Ammon's horn (tissue), 1 donor: ENCODE measurements around the gene ORC3.
"Not testable (repeated sequence)": the region's sequence is repeated elsewhere in the genome, so short reads cannot be mapped to it uniquely, and the experiment has no call there.

Experiments used
- DNase-seq: peaks from one replicate; pipeline ENCODE4 v3.0.0-alpha.2; 2016; ENCODE audit warnings: low spot score

The ORC3 gene

DNA sequence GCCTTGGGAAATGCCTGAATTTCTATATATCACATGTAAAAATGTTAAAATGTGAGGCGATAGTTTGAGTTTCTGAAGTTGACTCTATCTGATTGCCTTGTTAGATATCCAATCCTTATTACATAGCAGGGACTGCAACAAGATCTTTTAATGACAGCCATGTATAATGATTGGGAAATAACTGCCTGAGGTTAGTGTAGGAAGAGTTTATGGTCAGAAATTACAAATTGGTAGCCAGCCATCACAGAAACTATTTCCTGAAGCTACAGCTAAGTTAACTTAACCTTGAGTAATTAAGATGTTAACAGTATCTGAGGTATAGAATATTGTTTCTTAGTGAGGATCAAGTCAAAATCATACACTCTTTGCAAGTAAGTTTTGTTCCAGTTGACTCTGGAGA is 71.1 kb downstream of the ORC3 start:
- DNase-seq: no peak

- DNase-seq: no peak
These were observed 71.6 kb downstream of the ORC3 start for GRCh38 chr6:87661503-87661902.

- no peak for DNase-seq
These were observed 73.5 kb downstream of the ORC3 start for GRCh38 chr6:87663434-87663833.

GRCh38 chr6:87664921-87665485 is 75.1 kb downstream of the ORC3 start:
- DNase-seq: no peak

DNA sequence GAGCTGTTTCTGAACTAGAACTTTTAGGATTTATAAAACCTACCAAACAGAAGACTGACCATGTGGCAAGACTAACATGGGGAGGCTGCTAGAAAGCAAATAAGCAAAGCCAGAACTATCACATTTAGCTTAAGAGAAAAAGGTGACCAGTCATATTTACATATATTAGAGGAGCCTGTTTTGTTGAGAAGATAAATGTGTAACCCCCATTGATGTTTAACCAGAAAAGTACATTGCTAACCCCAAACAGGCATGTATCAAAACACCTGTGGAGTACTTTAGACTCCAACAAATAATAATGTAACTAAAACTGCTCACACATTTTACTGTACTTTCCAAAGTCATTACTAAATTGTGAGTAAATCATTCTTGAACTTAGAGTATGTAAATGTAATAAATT is 77.1 kb downstream of the ORC3 start:
- DNase-seq: no peak

GRCh38 chr6:87668013-87668412 is 78.1 kb downstream of the ORC3 start:
- DNase-seq: no peak

GRCh38 chr6:87669051-87669450 is 79.1 kb downstream of the ORC3 start:
- no peak for DNase-seq

- DNase-seq: no peak
These were observed 80.8 kb downstream of the ORC3 start for GRCh38 chr6:87670707-87671106.

DNA sequence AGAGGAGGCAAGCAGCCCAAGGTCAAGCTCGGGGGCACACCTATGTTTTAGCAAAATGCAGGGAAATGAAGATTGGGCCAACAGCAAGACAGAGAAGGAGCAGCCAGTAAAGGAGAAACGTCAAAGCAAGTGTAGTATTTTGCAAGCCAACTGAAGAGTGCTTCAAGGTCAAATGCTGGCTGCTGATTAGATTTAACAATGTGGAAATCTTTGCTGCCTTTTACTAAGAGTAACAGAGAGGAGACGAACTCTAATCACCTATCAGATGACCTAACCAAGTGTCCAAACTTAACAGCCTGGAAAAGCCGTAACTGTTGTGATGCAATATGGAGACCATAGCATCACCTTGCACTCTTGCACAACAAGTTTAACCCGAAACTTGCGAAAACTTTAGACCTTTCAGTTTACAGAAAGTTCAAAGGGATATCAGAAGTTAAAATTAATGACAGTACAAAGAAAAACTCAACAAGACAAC is 81.7 kb downstream of the ORC3 start:
- DNase-seq: no peak

DNA sequence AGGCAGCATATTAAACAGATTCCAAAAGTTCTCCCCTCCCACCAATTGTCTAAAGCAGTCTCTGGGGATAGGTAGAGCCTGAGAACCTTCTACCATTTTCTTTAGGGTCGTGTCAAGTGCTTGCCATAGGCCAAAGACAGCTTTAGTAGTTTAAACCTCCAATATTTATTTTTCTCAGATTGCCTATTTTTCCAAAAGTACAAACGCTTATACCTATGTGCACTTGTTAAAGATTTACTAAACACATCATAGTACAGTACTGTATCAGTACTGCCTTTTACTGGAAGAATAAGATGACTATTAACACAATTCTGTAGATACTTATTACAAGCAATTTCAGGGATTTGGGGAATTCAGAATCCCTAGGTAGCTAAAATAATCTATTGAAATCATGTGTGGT is 82.7 kb downstream of the ORC3 start:
- DNase-seq: no peak

DNA sequence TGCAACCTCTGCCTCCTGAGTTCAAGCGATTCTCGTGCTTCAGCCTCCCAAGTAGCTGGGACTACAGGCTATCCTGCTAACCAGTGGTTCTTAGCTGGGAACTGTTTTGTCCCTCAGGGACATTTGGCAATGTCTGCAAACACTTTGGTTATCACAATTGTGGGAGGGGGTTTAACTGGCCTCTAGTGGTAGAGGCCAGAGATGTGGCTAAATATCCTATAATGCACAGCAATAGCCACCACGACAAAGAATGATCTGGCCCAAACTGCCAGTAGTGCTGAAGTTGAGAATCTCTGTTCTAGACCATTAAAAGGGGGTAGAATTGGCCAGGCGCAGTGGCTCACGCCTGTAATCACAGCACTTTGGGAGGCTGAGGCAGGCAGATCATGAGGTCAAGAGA is 83.3 kb downstream of the ORC3 start:
- DNase-seq: no peak

DNA sequence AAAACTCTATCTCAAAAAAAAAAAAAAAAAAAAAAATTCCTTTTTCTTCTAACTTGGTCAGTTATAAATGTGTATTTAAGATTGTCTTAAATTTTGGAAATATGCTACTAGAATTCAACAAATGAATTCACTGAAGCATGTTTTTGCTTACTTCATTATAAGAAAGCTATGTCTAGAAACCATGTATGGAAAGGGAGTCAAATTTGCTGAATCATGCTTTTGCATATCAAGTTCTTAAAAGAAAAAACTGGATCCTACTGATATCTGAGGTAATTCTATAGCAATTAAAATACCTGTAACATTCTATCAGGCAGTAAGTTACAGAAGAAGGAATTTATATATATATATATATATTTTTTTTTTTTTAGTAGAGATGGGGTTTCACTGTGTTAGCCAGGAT is 84.4 kb downstream of the ORC3 start:
- no peak for DNase-seq

DNA sequence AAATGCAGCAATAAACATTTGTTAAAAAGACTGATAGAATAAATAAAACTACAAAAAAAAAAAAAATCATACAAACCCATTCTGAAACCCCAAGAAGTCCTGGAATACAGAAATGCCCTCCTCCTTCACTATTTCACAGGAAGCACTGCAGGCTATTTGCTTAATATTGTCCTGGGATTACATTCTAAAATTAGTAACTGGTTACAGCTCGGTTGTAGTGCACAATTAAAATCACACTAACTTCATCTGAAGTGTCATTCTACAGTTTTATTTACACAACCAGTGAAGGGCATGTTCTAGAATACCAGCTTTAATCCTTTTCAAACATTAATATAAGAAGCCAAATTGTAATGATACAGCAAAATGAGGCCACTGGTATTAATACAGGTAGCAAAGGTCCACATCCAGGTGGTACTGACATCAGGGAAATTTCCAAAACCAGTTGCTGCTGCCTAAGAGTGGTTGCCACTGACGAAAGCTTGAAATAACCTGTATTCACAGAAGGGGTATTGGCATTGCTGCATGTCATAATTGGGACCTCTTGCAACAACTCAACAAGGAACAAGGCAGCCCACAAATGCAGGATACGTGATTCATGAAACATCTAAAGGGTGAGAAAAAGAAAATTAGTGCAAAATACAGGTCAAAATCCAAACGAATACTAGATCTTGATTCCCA is 85.2 kb downstream of the ORC3 start:
- DNase-seq: no peak

- DNase-seq: no peak
These were observed 92.4 kb downstream of the ORC3 start for GRCh38 chr6:87682310-87682709.

DNA sequence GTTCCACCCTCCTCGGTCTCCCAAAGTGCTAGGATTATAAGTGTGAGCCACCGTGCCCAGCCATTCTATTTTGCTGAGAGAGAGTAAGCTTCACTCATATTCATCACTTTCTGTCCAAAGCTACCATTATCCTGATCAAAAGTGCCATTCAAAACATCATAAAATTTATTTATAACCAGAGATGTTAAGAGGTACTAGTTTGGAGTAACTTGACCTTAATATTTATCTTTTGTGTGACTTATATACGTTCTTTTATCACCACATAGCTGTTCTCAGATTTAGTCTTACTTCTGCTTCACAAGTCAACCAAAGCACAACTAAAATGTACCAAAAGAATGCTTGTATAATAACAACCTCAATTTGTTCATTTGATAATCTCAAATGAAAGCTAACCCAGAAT is 94.0 kb downstream of the ORC3 start:
- no peak for DNase-seq

- no peak for DNase-seq
These were observed 95.1 kb downstream of the ORC3 start for GRCh38 chr6:87684895-87685654.

DNA sequence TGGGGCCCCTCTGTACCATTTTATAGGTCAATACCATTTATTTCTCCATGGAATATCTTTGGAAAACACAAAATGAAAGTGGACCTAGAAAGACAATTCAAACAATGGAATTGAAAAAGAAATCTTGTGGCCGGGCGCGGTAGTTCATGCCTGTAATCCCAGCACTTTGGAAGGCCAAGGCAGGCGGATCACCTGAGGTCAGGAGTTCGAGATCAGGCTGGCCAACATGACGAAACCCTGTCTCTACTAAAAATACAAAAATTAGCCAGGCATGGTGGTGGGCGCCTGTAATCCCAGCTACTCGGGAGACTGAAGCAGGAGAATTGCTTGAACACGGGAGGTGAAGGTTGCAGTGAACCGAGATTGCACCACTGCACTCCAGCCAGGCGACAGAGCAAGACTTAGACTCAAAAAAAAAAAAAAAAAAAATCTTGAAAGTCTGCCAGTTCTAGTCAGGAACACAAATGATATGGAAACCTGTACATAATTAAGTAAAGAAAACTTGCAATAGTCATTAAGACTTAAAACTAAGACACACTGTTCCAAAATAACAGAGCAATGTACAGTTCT is 96.8 kb downstream of the ORC3 start:
- not testable (repeated sequence) for DNase-seq

- no peak for DNase-seq
These were observed 97.4 kb downstream of the ORC3 start for GRCh38 chr6:87687296-87687695.

- not testable (repeated sequence) for DNase-seq
These were observed 98.0 kb downstream of the ORC3 start for GRCh38 chr6:87687893-87688292.

DNA sequence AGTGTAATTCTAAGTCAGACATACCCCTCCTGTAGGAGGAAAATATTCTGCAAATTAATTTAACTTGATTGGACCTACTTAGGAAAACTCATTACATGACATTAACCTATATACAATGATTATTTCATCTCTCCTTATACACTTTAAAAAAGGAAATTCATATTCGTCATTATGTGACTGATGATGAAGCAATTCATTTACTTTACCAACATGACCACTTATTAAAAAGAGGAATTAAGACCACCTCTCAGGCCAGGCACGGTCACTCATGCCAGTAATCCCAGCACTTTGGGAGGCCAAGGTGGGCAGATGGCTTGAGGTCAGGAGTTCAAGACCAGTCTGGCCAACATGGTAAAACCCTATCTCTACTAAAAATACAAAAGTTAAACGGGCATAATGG is 100.5 kb downstream of the ORC3 start:
- no peak for DNase-seq

DNA sequence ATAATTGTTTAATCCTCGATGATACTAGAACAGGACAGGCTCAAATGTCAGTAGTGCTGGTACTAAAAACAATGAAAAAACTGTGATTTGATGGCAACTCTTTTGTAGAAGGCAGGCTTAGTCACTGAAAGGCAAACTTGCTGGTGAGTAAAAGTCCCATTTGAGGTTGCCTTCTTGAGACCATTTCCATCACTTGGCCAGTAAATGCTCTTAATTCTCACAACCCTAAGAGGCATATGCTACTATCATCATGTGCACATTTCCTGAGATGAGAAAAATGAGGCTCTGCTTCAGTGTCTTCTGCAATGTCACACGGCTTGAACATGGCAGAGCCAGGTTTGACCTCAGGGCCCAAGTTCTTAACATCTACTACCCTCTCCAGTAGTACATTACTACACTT is 102.2 kb downstream of the ORC3 start:
- no peak for DNase-seq

GRCh38 chr6:87696817-87697216 is 106.9 kb downstream of the ORC3 start:
- not testable (repeated sequence) for DNase-seq
